Keratinocyte (primary cell): ENCODE results near the gene TCFL5. TPM values are rescaled to one million over a fixed set of nuclear protein-coding genes. Genes with fewer than 3 reads are reported as not detected.

Experiments
- DNase-seq: peaks from one replicate; pipeline ENCODE4 v3.0.0-alpha.2; 2011; ENCODE audit warnings: low read depth, missing footprints, low spot score
- FAIRE-seq: peaks from 2 replicates; lab custom pipeline; 2011; peaks lifted over from hg19 to GRCh38; lab: Jason Lieb, UNC
- H2AFZ ChIP-seq: 2 replicates; pipeline ENCODE4 v1.6.0; 2012; ENCODE audit warnings: low read length, control low read depth, inconsistent platforms; ENCODE audit not compliant: control insufficient read depth
- H3K27ac ChIP-seq: 2 replicates; pipeline ENCODE4 v1.5.1; 2011; ENCODE audit warnings: low read length; ENCODE audit not compliant: control insufficient read depth, insufficient read depth
- H3K27me3 ChIP-seq: 3 replicates; pipeline ENCODE4 v1.6.0; 2011; ENCODE audit warnings: low read length; ENCODE audit not compliant: control insufficient read depth, insufficient read depth; ENCODE audit errors: extremely low read depth
- H3K36me3 ChIP-seq, 2 experiments: 2 replicates in 1 of 2; 3 replicates in 1 of 2; pipeline ENCODE4 v1.5.1; 2011; ENCODE audit warnings: low read length in 2 of 2, mild to moderate bottlenecking in 1 of 2; ENCODE audit not compliant: control insufficient read depth in 2 of 2, insufficient read depth in 2 of 2; ENCODE audit errors: extremely low read depth in 1 of 2
- H3K4me1 ChIP-seq: 3 replicates; pipeline ENCODE4 v1.5.1; 2011; ENCODE audit warnings: low read length; ENCODE audit not compliant: control insufficient read depth, insufficient read depth; ENCODE audit errors: extremely low read depth
- H3K4me2 ChIP-seq: 3 replicates; pipeline ENCODE4 v1.6.0; 2011; ENCODE audit warnings: low read depth, low read length; ENCODE audit not compliant: control insufficient read depth, insufficient read depth; ENCODE audit errors: extremely low read depth
- H3K4me3 ChIP-seq, 3 experiments: fragments of 200-600 bp in 1 of 3; sonication (generic) in 1 of 3; 2 replicates in 2 of 3; 3 replicates in 1 of 3; pipeline ENCODE4 v1.5.1; 2011 to 2016; ENCODE audit warnings: low read length in 3 of 3, mild to moderate bottlenecking in 3 of 3, control low read depth in 2 of 3, inconsistent platforms in 1 of 3, low read depth in 1 of 3, mixed read lengths in 1 of 3, mixed run types in 1 of 3, moderate library complexity in 1 of 3; ENCODE audit not compliant: control insufficient read depth in 2 of 3, insufficient read depth in 2 of 3; ENCODE audit errors: extremely low read depth in 1 of 3
- H3K79me2 ChIP-seq: 2 replicates; pipeline ENCODE4 v1.6.0; 2012; ENCODE audit warnings: low read length; ENCODE audit not compliant: control insufficient read depth, insufficient read depth
- H3K9ac ChIP-seq: 3 replicates; pipeline ENCODE4 v1.6.0; 2011; ENCODE audit warnings: low read length; ENCODE audit not compliant: control insufficient read depth, insufficient read depth; ENCODE audit errors: extremely low read depth
- H3K9me1 ChIP-seq: 3 replicates; pipeline ENCODE4 v1.6.0; 2011; ENCODE audit warnings: low read length; ENCODE audit not compliant: control insufficient read depth, insufficient read depth; ENCODE audit errors: extremely low read depth
- H3K9me3 ChIP-seq: 2 replicates; pipeline ENCODE4 v1.5.1; 2012; ENCODE audit warnings: low read depth, low read length; ENCODE audit not compliant: control insufficient read depth
- H4K20me1 ChIP-seq: 3 replicates; pipeline ENCODE4 v1.6.0; 2011; ENCODE audit warnings: low read length; ENCODE audit not compliant: control insufficient read depth, insufficient read depth; ENCODE audit errors: extremely low read depth
- CTCF ChIP-seq, 3 experiments: IDR thresholded peaks in 1 of 3; conservative IDR thresholded peaks in 1 of 3; optimal IDR thresholded peaks in 1 of 3; 2 replicates in 2 of 3; 3 replicates in 1 of 3; pipeline versions ENCODE3 to v1.5.1; 2011; ENCODE audit warnings: low read length in 3 of 3, mild to moderate bottlenecking in 3 of 3, moderate library complexity in 2 of 3, control low read depth in 1 of 3, inconsistent platforms in 1 of 3; ENCODE audit not compliant: insufficient read depth in 2 of 3; ENCODE audit errors: extremely low read depth in 1 of 3
- EZH2 ChIP-seq: IDR thresholded peaks from one replicate; pipeline ENCODE4 v1.6.1; 2012; ENCODE audit warnings: inconsistent platforms, mild to moderate bottlenecking, low read length, moderate library complexity
- dilution Hi-C: fragments of 300-500 bp; cut with MboI; formaldehyde crosslinking; loops from one replicate; pipeline ENCODE4 v1.7.0; 2020; ENCODE audit warnings: low sequenced_read_pairs; ENCODE audit not compliant: extremely low pct_ligation_motif_present
- polyA plus RNA-seq, 5 experiments: library from polyadenylated mRNA; depleted of rRNA in 3 of 5; stranded (reverse) in 3 of 5; stranded (forward) in 1 of 5; unstranded in 1 of 5; fragments of >200 nt; gene quantifications; 1 replicate in 1 of 5; 2 replicates in 3 of 5; 3 replicates in 1 of 5; pipeline versions ENCODE4 v1.2.1 to v1.2.3, GENCODE V29; 2011 to 2012; ENCODE audit warnings: missing spikeins in 2 of 5, low read depth in 1 of 5, low replicate concordance in 1 of 5

Gene TCFL5
- polyA plus RNA-seq, 1 donor (not counting 4 experiments of a cell fraction or from before 2014, with no cell fraction given): 14.6 TPM

DNA sequence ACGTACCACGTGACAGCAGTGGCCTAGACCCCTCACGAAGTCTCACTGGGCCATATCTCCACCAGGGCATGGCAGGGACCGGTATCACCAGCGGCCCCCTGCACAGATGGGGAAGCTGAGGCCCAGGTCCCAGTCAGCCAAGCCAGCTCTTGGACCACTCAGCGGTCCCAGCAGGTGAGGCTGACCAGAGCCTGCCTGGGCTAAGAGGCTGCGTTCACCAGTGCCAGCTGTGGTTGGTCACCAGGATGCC, 67.9 kb downstream of the TCFL5 start:
- H3K79me2 ChIP-seq: peaks cover 12% of the 10 kb centered on the region
- no peak for TF ChIP-seq EZH2
- TF ChIP-seq CTCF (optimal IDR thresholded peaks at IDR 0.05 in 1 of 3, IDR thresholded peaks at IDR 0.05 in 1 of 3, conservative IDR thresholded peaks at IDR 0.05 in 1 of 3; ENCODE audit: extremely low read depth in 1 of 3, insufficient read depth in 2 of 3, low read length in 3 of 3): no peak
- peaks cover 6 to 7% of the 10 kb centered on the region in 2 experiments for H3K36me3 ChIP-seq
- H3K27ac ChIP-seq: peak overlapping the region; percentile 36
- peaks cover 34% of the 10 kb centered on the region for H3K4me1 ChIP-seq
- peak overlapping the region; percentile 84 for H3K4me2 ChIP-seq
- dilution Hi-C loops: no loop called here
- DNase-seq: no peak
- no peaks in the 10 kb centered on the region for H3K27me3 ChIP-seq
- peak overlapping the region in 1 of 3 experiments; percentile 56 for H3K4me3 ChIP-seq
- no peaks in the 10 kb centered on the region for H4K20me1 ChIP-seq
- H2AFZ ChIP-seq: peak overlapping the region; percentile 81
- FAIRE-seq: no peak
- H3K9me1 ChIP-seq: peaks cover 3% of the 10 kb centered on the region
- no peaks in the 10 kb centered on the region for H3K9me3 ChIP-seq
- no peak overlapping the region for H3K9ac ChIP-seq

- Histone ChIP-seq H3K4me2 (peak overlapping the region; percentile 84), H3K9me3 (no peaks in the 10 kb centered on the region), H3K27me3 (peaks cover under 1% of the 10 kb centered on the region), H3K27ac (no peak overlapping the region), H4K20me1 (no peaks in the 10 kb centered on the region), H3K4me1 (peaks cover 34% of the 10 kb centered on the region), H3K79me2 (peaks cover 11% of the 10 kb centered on the region), H2AFZ (no peak overlapping the region), H3K9ac (no peak overlapping the region), H3K9me1 (peaks cover 3% of the 10 kb centered on the region), H3K36me3 (peaks cover 4 to 7% of the 10 kb centered on the region in 2 experiments), H3K4me3 (no peak overlapping the region)
- dilution Hi-C loops: no loop called here
- DNase-seq (no peak), FAIRE-seq (no peak)
- TF ChIP-seq CTCF (optimal IDR thresholded peaks at IDR 0.05 in 1 of 3, IDR thresholded peaks at IDR 0.05 in 1 of 3, conservative IDR thresholded peaks at IDR 0.05 in 1 of 3; ENCODE audit: extremely low read depth in 1 of 3, insufficient read depth in 2 of 3, low read length in 3 of 3) (no peak), EZH2 (no peak)
These were observed 68.5 kb downstream of the TCFL5 start for GRCh38 chr20:62792940-62793756.
